AG04449 (cell line): Measurements from ENCODE around the gene RRH.

Experiments used
- CTCF ChIA-PET: fragments of 350-600 bp; formaldehyde crosslinking; extraction: SDS; loops from one replicate; lab custom pipeline; 2021; ENCODE audit warnings: antibody characterized with exemption; lab: Yijun Ruan, JAX
- POLR2A ChIA-PET: fragments of 400-600, 350-600 bp; formaldehyde crosslinking; extraction: SDS; loops from one replicate; lab custom pipeline; 2020; ENCODE audit warnings: antibody characterized with exemption, inconsistent platforms; lab: Yijun Ruan, JAX
- DNase-seq: peaks from one replicate; pipeline ENCODE4 v3.0.0-alpha.2; 2010; ENCODE audit warnings: low read depth, low spot score
- H3K4me3 ChIP-seq: 2 replicates; pipeline ENCODE4 v1.5.1; 2011; ENCODE audit warnings: low read depth, mild to moderate bottlenecking, control low read depth, low read length
- CTCF ChIP-seq: IDR thresholded peaks from one replicate; pipeline ENCODE4 v1.5.1; 2011; ENCODE audit warnings: mild to moderate bottlenecking, moderate library complexity, low read length, control low read depth, inconsistent platforms; ENCODE audit not compliant: insufficient read depth; ENCODE audit errors: missing control alignments

Gene RRH

GRCh38 chr4:109876634-109877265, 49.0 kb downstream of the RRH start:
- ChIA-PET POLR2A (no interaction called here), CTCF (interaction anchor here (1.1 kb wide), 1 partner anchor 15 kb away, joined by 3 read pairs; no protein-coding TSS in a partner anchor)
- no peak for DNase-seq
- TF ChIP-seq CTCF = no peak
- no peak overlapping the region for H3K4me3 ChIP-seq

GRCh38 chr4:109877400-109877799, 49.6 kb downstream of the RRH start:
- no peak for TF ChIP-seq CTCF
- H3K4me3 ChIP-seq = no peak overlapping the region
- ChIA-PET CTCF (interaction anchor here (1.1 kb wide), 1 partner anchor 16 kb away, joined by 3 read pairs; no protein-coding TSS in a partner anchor), POLR2A (no interaction called here)
- DNase-seq = no peak

GRCh38 chr4:109878355-109878754, 50.6 kb downstream of the RRH start:
- CTCF ChIA-PET = interaction anchor here (1.3 kb wide), 1 partner anchor 12 kb away, joined by 3 read pairs; no protein-coding TSS in a partner anchor
- H3K4me3 ChIP-seq = no peak overlapping the region
- TF ChIP-seq CTCF = no peak
- POLR2A ChIA-PET = no interaction called here
- DNase-seq = no peak

GRCh38 chr4:109879081-109879480, 51.3 kb downstream of the RRH start:
- no peak for TF ChIP-seq CTCF
- H3K4me3 ChIP-seq = no peak overlapping the region
- no peak for DNase-seq
- CTCF ChIA-PET = interaction anchor here (1.3 kb wide), 1 partner anchor 13 kb away, joined by 3 read pairs; no protein-coding TSS in a partner anchor
- POLR2A ChIA-PET = no interaction called here

- TF ChIP-seq CTCF = no peak
- CTCF ChIA-PET = no interaction called here
- POLR2A ChIA-PET = no interaction called here
- no peak overlapping the region for H3K4me3 ChIP-seq
- no peak for DNase-seq
Observed at GRCh38 chr4:109879636-109880314, 52.0 kb downstream of the RRH start.

- no peak for DNase-seq
- ChIA-PET CTCF (no interaction called here), POLR2A (no interaction called here)
- no peak for TF ChIP-seq CTCF
- H3K4me3 ChIP-seq = no peak overlapping the region
Observed at GRCh38 chr4:109886303-109886702, 58.5 kb downstream of the RRH start.
